GM19468 (cell line): ENCODE measurements around the gene OR2F1.

Experiments
- ATAC-seq: cut with Tn5 transposase; IDR thresholded peaks from one replicate; pipeline ENCODE4 v1.9.1; 2021; ENCODE audit warnings: mild to moderate bottlenecking, moderate library complexity, moderate number of reproducible peaks; ENCODE audit not compliant: unreplicated experiment; ENCODE audit errors: extremely low read depth

The OR2F1 gene

DNA sequence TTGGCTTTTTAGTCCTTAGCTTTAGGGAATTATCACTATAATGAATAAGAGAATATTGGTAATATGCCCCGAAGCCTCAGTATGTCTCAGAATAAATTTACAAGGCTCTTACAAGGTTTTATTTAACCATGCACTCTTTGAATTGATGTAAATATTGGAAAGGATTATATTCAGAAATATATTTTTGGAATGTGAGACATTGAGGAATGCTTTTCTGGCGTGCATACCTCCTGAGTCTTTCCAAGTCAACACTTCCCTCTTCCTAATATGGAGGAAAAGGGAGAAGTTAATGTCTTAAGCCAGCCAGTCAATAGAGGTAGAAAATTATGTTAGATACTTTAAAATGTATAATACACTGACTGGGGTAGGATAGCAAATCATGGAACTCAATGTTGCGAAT, 1.2 kb upstream of the OR2F1 start:
- no peak for ATAC-seq

DNA sequence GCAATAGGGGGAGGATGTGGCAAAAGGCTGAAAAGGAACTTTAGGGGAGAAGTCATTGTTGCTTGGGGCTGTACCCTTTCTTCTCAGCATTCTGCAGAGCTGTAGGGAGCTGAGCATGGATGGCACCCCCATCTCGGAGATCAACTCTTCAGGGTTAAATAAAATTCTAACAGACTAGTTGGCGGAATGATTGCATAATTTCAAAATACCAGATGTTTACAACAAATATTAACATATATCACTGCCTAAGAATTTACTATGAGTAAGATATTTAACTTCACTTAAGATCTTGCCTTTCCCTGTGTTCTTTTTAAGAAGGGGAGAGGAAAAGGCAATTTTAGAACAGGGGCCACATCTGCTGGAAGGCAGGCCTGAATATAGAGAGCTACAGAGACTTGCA, 509 bp upstream of the OR2F1 start:
- no peak for ATAC-seq

DNA sequence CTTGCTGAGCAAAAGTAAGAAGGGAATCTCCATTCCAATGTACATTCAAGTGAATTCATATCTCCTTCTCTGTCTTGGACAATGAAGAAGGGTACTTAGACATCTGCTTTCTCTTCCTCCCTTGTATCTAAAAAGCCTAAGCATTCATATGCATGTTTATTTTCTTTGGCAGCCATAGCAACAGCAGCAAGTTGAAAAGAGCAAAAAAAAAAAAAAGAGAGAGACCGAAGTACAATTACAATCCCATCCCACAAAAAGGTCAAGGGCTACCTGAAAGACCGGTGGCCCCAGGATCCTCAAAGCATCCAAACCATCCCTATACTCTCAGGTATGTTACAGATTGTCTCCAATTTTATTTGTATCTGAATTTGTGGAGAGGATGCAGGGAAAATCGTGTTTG, 4.1 kb downstream of the OR2F1 start:
- no peak for ATAC-seq

DNA sequence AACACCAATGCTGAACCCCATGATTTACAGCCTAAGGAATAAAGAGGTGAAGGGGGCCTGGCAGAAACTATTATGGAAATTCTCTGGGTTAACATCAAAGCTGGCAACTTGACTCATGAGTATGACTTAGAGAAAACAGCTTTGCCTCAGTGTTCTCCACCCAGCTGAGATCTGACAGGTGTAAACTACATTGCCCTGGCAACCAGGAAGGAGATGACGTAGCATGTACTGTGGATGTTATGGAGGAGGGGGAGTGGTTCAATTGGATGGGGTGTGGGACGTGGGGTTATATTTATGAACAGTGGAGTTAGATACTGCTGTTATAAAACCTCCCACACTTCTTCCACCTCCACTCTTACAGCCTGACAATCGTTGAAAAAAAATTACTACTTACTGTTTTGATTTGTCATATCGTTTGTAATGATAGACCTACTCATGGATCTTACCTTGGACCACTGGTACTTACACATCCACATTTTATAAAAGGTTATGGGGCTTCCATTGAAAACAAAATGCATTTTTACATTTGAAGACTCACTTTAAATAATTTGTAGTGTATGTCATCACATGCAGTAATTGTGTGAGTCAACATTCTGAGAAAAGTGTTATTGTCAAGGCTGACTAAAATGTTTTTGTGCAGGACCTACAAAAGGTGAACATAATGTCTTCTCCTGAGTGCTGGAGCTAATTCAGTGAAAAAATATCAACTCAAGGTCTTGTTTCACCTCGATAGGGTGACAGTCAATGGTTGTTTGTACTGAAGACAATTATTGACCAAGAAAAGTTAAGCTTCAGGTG, 6.4 kb downstream of the OR2F1 start:
- ATAC-seq = no peak

DNA sequence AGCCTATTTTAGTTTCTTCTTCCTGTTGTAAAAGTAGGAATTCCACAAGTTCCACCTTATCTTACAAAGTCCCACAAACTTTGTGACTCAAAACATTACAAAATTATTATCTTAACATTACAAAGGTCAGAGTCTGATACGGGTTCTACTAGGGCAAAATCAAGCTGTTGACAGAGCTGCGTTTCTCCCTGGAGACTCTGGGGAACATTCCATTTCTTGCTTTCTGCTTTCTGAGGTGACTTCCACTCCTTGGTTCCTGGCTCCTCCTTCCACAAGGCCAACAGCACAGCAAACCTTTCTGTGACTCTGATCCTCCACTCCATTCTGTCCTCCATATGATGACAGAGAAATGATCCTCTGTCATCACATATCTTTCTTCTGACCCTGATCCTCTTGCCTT, 10.6 kb downstream of the OR2F1 start:
- no peak for ATAC-seq

DNA sequence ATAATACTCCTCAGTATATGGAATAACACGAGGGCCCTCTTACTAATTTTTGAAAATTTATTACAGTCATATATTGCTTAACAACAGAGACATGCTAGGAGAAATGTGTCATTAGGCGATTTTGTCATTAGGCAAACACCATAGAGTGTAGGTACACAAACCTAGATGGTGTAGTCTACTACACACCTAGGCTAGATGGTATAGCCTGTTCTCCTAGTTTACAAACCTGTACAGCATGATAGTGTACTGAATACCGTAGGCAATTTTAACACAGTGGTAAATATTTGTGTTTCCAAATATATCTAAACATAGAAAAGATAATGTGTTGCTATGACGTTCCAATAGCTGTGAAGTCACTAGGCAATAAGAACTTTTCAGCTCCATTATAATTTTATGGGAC, 12.8 kb downstream of the OR2F1 start:
- no peak for ATAC-seq

DNA sequence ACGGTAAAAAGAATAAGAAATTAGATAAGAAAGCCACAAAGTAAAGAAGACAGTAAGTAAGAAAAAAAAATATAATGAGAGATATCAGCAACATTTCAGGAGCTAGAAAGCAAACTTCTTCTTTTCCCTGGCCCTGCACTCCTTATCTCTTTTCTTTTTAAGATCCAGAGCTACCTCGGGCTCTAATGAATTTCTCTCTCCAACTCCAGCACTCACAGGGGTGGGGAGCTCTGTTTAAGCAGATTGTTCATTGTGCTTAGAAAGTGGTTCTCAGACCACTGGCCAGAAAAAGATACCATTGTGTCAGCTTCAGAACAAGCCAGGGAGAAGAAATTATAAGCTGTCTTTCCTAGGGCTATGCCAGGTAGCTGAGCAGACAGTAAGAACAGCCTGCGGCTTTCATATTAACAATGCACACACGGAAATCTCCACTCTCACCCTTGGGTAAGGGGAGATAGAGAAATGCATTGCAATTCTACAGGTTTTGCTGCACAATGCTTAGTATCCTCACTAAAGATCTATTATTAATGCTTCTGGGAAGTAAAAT, 19.3 kb downstream of the OR2F1 start:
- no peak for ATAC-seq

DNA sequence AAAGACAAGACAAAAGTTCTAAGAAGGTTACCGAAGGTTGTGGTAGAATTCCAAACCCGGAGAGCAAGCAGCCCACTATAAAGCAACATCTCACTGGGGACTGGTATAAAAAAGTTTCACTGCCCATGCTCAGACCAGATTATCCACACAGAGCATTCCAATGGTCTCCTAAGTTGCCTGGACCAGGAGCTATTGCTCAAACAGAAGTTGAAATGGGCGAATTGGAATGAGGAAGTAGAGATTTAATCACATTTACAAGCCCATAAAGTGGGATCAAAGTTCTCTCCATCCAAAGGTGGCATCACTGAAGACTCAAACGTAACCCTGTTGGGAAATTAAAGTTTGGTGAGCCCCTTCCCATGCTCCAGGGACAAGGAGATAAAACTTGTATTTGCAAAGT, 19.8 kb downstream of the OR2F1 start:
- ATAC-seq = no peak

DNA sequence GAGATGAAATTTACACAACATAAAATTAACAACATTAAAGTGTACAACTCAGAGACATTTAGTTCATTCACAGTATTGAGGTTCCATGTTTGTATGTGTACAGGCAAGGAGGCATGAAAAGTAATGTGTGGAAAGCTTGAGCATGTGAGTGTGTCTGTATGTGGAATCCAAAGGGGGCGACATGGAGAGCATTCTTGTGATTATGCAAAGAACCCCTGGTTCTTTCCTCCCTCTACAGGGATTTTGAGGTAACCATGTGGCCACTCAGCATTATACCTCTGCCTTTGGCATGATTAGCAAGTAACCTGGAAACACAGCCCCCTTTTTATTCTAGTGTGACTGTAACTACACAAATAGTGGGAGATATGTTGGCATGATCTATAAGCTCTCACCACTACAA, 21.0 kb downstream of the OR2F1 start:
- no peak for ATAC-seq

DNA sequence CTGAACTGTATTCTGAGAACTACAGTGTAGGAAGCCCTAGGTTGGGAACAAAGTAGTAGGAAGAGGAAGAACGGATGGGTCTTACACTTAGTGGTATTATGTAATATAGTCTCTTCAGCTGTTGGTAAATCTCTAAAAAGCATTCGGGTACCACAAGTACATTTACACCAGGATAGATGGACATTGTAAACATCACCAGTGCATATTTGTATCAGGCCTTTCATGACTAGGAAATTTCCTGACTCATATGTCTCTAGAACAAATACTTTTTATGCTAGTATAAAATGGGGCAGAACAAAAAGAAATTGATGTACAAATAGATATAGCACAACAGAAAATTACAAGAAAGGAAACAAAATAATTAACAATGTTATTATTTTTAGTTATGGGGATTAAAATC, 23.9 kb downstream of the OR2F1 start:
- ATAC-seq = no peak

DNA sequence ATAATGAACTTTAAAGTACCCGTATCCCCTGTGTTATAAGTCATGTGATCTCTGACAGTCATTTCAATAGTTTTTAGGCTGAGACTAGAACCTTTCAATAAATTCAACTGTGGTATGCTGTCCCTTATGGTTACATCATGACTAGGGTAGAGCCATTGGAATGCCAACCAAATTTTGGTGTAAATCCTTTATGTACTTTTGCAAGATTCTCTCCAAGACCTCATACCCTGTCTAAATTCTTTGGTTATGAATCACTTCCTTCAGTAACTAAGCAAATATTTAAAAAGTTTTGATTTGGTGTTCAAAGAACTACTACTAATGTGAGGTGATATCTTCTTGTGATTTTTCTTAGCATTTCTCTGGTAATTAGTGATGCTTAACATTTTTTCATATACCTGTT, 24.7 kb downstream of the OR2F1 start:
- no peak for ATAC-seq

DNA sequence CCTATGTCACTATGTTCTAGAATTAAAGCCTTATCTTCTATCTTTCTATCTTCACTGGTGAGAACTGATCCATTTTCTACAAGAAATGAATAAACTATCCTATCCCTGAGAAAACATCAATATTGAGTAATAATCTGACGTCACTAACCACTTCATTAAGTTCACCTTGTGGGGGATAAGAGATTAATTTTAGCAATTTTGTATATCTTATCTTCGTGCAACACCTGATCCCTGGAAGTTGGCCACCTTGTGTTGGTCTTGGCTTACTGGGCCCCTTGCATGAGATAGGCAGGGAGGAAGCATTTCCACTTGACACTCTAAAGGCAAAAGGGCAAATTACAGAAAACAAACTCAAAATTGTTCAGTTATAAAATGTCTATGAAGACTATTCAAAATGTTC, 25.4 kb downstream of the OR2F1 start:
- no peak for ATAC-seq

DNA sequence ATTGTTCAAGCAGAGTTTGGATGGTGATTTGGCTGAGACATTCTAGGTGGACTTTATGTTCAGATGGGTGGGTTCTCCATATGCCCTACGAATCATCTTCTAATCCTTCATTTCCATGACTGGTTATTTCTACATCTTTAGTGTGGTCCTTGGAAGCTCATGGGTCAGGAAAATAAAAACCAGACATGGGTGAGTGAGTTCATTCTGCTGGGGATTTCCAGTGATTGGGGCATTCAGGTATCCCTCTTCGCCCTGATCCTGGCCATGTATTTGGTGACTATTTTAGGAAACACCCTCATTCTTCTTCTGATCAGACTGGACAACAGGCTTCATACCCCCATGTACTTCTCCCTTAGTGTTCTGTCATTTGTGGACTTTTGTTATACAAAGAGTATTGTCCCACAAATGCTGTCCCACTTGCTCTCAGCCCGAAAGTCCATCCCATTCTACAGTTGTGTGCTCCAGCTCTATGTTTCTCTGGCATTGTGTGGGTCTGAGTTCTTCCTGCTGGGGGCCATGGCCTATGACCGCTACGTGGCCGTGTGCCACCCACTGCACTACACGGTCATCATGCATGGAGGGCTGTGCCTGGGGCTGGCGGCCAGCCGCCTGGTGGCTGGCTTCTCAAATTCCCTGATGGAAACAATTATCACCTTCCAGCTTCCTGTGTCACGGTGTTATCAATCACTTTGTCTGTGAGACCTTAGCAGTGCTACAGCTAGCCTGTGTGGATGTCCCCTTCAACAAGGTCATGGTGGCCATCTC, 26.3 kb downstream of the OR2F1 start:
- ATAC-seq = no peak

DNA sequence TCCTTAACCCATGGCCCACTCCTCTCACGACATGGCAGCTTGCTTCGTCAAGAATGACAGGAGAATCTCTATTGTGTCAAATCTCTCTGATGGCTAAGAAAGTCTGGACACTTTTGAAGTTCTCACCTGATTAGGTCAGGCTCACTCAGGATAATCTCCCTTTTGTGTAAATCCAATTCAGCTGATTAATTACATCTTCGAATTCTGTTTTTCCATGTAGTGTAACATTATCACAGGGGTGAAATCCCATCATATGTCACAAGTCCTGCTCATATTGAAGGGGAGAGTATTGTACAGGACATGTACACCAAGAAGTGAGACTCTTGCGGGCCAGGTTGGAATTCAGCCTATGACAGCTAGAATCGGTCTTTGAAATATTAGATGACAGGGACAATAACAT, 29.3 kb downstream of the OR2F1 start:
- no peak for ATAC-seq

DNA sequence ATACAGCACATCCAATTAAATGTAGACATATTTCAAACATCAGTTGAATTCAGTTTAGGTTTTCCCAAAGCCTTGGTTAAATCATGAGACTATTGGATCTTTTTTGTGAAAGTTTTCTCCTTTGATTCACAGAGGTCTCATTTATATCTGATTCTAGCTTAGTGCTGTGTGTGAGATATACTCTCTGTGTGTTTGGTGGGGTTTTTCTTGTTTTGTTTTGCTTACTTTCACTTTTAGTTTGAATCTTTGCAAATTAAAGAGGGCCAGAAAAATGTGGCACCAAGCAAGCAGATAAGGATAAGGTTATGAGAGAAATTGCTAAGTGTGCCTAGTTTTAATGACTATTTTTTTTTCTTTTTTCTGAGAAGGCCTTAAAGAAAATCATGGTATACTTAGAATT, 32.9 kb downstream of the OR2F1 start:
- ATAC-seq = no peak

DNA sequence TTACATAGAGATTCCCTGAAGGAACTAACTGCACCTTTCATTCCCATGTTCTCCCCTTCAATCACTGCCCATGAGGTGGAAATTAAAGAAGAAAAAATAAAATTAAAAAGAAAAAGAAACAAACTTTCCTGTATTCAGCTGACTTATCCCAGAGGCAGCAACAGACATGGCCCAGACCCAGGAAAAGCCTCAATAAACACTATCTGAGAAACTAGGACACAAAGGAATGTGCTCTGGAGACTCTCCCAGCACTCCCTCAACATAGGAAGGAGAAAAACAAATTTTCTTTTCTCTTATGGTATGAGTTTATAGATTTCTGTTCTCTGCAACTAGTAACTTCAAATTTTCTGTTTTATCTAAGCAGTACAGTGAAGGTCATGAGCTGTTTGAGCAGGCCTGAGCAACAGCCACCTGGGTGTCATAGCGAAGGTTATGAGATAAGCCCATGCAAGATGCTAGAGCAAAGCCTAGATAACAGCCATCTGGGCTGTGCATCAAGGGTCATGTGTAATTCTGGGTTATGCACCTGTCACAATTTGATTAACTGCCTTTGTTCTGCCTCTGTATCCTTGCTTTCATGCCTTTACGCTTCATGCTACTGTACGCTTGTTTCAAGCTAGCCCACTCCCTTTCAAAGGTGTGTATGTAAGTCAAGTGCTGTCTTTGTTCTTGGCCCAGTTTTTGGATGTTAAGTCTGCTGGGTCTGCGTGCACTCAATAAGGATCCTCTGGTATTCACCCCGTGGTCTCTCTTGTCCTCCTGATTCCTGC, 34.5 kb downstream of the OR2F1 start:
- no peak for ATAC-seq

DNA sequence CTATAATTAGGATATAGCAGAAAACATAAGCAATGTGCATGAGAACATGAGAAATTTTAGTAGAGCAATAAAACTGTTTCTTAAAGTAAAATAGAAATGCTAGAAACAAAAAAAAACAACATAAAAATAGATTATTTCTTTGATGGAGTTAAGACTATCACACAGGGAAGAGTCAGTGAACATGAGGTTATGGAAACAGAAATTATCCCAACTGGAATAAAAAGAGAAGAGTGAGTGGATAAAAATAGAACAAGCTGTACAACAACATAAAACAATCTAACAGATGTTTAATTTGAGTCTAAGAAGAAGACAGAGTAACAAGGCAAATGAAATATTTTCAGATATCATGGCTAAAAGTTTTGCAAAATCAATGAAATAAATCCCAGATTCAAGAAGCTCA, 38.0 kb downstream of the OR2F1 start:
- no peak for ATAC-seq

DNA sequence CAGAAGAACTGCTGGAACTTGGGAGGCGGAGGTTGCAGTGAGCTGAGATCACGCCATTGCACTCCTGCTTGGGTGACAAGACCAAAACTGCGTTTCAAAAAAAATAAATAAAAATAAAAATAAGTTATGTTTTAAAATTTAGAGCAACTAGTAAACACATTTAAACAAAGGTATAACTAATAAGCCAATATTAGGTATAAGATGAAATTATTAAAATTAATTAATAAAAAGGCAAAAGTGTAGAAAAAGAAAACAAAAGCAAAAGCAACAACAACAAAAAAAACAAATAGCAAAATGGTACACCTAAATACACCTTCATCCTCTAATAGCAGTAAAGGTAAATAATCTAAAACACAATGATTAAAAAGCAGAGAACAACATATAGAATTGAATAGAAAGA, 39.3 kb downstream of the OR2F1 start:
- ATAC-seq = no peak

DNA sequence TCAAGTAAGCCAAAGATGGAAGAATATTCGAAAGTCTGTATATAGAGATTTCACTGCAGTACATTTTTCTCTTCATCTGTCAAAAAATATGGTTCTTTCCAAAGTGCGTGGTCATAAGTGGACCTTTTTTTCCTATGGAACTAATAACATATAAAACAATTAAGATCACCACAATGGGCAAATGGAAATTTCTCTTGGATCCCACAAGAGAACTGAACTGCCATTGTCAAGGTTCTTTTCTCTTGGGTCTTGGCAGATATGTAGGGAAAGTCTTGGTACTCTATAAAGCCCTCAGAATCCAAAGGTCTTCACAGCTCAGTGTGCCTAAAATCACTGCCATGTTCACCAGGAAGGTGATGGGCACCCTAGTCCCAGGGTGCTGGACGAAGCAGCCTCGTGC, 45.4 kb downstream of the OR2F1 start, which contains the start of gene OR6B1:
Gene OR6B1 (plus strand): TSS at position 301 of the 400 bp plus-strand sequence. CDS start 3,677 bp downstream, outside the sequence.
- no peak for ATAC-seq

DNA sequence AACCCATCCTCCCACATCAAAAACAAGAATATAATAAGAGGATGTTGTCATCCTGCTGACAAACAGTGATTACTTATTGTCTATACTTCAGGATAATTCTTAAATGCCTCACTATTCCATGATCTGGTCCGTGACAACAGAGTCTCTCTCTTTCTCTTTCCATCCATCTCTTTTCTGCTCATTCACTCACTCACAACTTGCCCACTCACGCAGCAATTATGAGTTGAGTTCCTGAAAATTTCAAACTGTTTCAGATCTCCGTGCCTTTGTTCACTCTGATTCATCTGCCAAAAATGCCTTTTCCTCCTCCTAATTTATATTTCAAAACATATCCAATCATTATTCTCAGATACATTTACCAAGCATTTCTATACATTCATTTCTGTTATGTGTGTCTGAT, 46.9 kb downstream of the OR2F1 start:
- ATAC-seq = no peak

DNA sequence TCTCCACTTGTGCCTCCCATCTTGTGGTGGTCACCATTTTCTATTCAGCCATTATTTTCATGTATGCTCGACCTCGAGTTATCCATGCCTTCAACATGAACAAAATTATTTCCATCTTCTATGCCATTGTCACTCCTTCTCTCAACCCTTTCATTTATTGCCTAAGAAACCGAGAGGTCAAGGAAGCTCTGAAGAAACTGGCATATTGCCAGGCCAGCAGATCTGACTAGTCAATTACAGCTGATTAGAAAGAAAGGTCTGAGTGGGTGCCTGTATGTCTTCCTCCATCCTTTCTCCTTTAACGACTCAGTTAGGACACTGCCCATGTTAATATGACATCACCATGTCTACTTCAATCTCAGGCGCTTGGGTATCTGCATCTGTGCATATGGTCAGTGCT, 50.1 kb downstream of the OR2F1 start:
- ATAC-seq = no peak
